ENCODE measurements around the gene RORB.

- TF ChIP-seq, protein P1, sequence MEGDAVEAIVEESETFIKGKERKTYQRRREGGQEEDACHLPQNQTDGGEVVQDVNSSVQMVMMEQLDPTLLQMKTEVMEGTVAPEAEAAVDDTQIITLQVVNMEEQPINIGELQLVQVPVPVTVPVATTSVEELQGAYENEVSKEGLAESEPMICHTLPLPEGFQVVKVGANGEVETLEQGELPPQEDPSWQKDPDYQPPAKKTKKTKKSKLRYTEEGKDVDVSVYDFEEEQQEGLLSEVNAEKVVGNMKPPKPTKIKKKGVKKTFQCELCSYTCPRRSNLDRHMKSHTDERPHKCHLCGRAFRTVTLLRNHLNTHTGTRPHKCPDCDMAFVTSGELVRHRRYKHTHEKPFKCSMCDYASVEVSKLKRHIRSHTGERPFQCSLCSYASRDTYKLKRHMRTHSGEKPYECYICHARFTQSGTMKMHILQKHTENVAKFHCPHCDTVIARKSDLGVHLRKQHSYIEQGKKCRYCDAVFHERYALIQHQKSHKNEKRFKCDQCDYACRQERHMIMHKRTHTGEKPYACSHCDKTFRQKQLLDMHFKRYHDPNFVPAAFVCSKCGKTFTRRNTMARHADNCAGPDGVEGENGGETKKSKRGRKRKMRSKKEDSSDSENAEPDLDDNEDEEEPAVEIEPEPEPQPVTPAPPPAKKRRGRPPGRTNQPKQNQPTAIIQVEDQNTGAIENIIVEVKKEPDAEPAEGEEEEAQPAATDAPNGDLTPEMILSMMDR (IDR thresholded peaks at IDR 0.05; ENCODE audit: poor library complexity, severe bottlenecking) = no peak
- TF ChIP-seq EZH2 (IDR thresholded peaks at IDR 0.05; ENCODE audit: borderline replicate concordance, insufficient read depth, low read length, poor library complexity, severe bottlenecking) (no peak), SMC3 (conservative IDR thresholded peaks at IDR 0.05; ENCODE audit: poor library complexity) (no peak), TAF1 (IDR thresholded peaks at IDR 0.05; ENCODE audit: low read depth) (no peak)
These were observed 238.6 kb downstream of the RORB start for GRCh38 chr9:74735761-74736160.

All from neural cell (in vitro differentiated cells).